ENCODE measurements around the gene PLXND1. TPM values are rescaled to one million over a fixed set of nuclear protein-coding genes. Genes with fewer than 3 reads are reported as not detected.

The PLXND1 gene
- total RNA-seq, 1 donor from 2014 or later: 1,753 TPM

DNA sequence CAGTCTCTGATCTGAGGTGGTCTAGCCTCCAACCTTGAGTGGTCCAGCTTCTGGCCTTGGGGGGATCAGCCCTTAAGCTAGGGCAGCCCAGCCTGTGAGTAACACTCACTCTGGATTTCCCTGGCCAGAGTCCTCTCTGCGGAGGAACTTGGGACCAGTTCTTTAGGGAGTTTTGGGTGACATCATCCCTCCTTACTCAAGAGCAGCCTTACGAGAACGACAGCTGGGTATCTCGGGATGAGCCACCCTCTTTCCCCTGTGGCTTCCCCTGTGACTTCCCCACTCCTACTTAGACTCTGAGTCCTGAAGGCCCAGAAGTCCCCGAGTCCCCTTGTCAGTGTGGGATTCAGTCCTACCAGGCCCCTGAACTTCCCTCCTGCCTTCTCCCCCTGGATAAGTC, 10.2 kb upstream of the PLXND1 start:
- Mint-ChIP-seq H3K36me3 (ENCODE audit: low read depth, unreplicated experiment) (peaks cover 4% of the 10 kb centered on the region), H3K27me3 (ENCODE audit: unreplicated experiment) (peaks cover 15% of the 10 kb centered on the region), H3K4me1 (ENCODE audit: unreplicated experiment) (peaks cover 54% of the 10 kb centered on the region), H3K27ac (ENCODE audit: unreplicated experiment) (no peak overlapping the region), H3K4me3 (ENCODE audit: unreplicated experiment) (peak overlapping the region; percentile 15), H3K9me3 (ENCODE audit: unreplicated experiment) (no peaks in the 10 kb centered on the region)
- DNase-seq (ENCODE audit: low spot score): no peak
- TF ChIP-seq CTCF (IDR thresholded peaks at IDR 0.05; ENCODE audit: unreplicated experiment): no peak

DNA sequence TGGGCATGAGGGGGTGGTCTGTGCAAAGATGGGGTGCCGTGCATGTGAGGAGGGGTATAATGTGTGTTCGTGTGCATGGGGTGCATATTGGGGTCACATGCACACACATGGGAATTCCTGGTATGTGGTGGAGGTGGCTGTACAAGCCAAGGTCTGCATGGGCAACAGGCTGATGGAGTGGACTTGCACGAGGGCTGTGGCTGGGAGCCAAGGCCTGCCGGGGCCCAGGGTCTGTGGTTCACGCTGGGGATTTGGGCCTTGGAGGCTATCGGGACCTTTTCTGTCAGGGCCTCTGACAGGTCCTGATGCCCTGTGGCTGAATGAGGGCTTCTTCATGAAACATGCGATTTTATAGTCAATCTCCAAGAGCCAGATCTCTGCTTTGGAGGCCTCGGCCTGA, 9.8 kb upstream of the PLXND1 start:
- Mint-ChIP-seq H3K36me3 (ENCODE audit: low read depth, unreplicated experiment) (peaks cover 4% of the 10 kb centered on the region), H3K4me3 (ENCODE audit: unreplicated experiment) (no peak overlapping the region), H3K9me3 (ENCODE audit: unreplicated experiment) (no peaks in the 10 kb centered on the region), H3K4me1 (ENCODE audit: unreplicated experiment) (peaks cover 54% of the 10 kb centered on the region), H3K27me3 (ENCODE audit: unreplicated experiment) (peaks cover 15% of the 10 kb centered on the region), H3K27ac (ENCODE audit: unreplicated experiment) (no peak overlapping the region)
- no peak for TF ChIP-seq CTCF (IDR thresholded peaks at IDR 0.05; ENCODE audit: unreplicated experiment)
- DNase-seq (ENCODE audit: low spot score): no peak

- no peak for DNase-seq (ENCODE audit: low spot score)
- Mint-ChIP-seq H3K27me3 (ENCODE audit: unreplicated experiment) (peaks cover 15% of the 10 kb centered on the region), H3K27ac (ENCODE audit: unreplicated experiment) (no peak overlapping the region), H3K36me3 (ENCODE audit: low read depth, unreplicated experiment) (peaks cover 4% of the 10 kb centered on the region), H3K9me3 (ENCODE audit: unreplicated experiment) (no peaks in the 10 kb centered on the region), H3K4me1 (ENCODE audit: unreplicated experiment) (peaks cover 54% of the 10 kb centered on the region), H3K4me3 (ENCODE audit: unreplicated experiment) (no peak overlapping the region)
- no peak for TF ChIP-seq CTCF (IDR thresholded peaks at IDR 0.05; ENCODE audit: unreplicated experiment)
These were observed 9.3 kb upstream of the PLXND1 start for GRCh38 chr3:129615751-129616281.

DNA sequence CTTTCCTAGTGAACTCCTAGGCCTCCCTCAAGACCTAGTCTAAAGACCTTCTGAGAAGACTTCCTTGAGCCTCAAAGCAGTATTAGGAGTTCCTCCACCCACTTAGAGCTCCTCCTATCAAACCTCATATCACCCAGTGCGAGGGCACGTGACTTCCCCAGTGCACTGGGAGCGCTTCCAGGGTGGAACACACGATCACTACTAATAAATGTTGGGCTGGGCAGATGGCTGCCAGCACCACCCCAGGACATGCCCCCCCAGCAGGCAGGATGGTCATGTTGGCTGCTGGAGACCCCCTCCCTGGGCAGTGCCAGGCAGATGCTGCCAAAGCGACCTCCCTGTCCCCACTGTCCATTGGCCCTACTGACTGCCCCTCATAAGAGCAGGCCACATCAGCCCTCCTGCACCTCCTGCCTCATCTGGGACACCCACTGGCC, 8.5 kb upstream of the PLXND1 start:
- Mint-ChIP-seq H3K27ac (ENCODE audit: unreplicated experiment) (no peak overlapping the region), H3K27me3 (ENCODE audit: unreplicated experiment) (peaks cover 15% of the 10 kb centered on the region), H3K36me3 (ENCODE audit: low read depth, unreplicated experiment) (peaks cover 4% of the 10 kb centered on the region)

More for the DNA sequence above, 8.5 kb upstream of the PLXND1 start:
- no peak for TF ChIP-seq CTCF (IDR thresholded peaks at IDR 0.05; ENCODE audit: unreplicated experiment)
- no peaks in the 10 kb centered on the region for H3K9me3 Mint-ChIP-seq (ENCODE audit: unreplicated experiment)
- no peak overlapping the region for H3K4me3 Mint-ChIP-seq (ENCODE audit: unreplicated experiment)
- H3K4me1 Mint-ChIP-seq (ENCODE audit: unreplicated experiment): peaks cover 53% of the 10 kb centered on the region
- DNase-seq (ENCODE audit: low spot score): no peak
